ENCODE data around the gene TCN2.
A peak's percentile ranks its signal among the peaks of the same experiment; 100 is the strongest.
"Not testable (repeated sequence)": the region's sequence is repeated elsewhere in the genome, so short reads cannot be mapped to it uniquely, and the experiment has no call there.

Gene TCN2

GRCh38 chr22:30606455-30607299 lies at the start of gene TCN2:
TSS of gene TCN2 (plus strand) at chr22:30607174. CDS start at chr22:30607332, 158 bp downstream.
- TF ChIP-seq CTCF (IDR thresholded peaks at IDR 0.05) = no peak
- peak within 1 kb of the TSS; percentile 75 for H3K4me2 ChIP-seq (ENCODE audit: low read length)
- H3K27ac ChIP-seq = peak within 1 kb of the TSS; percentile 61
- no peaks in the 10 kb centered on the region for H3K79me2 ChIP-seq
- H3K36me3 ChIP-seq (ENCODE audit: control insufficient read depth, insufficient read depth, low read length) = no peaks in the 10 kb centered on the region
- H3K9me3 ChIP-seq (ENCODE audit: control insufficient read depth, low read length) = no peaks in the 10 kb centered on the region
- peaks cover 4% of the 10 kb centered on the region for H3K4me1 ChIP-seq
- H3K4me3 ChIP-seq (ENCODE audit: low read depth, low read length) = peak within 1 kb of the TSS; percentile 41
- H3K27me3 ChIP-seq (ENCODE audit: control insufficient read depth, insufficient read depth, low read length) = no peaks in the 10 kb centered on the region
- H2AFZ ChIP-seq = peak within 1 kb of the TSS; percentile 91
- no peak within 1 kb of the TSS for H3K9ac ChIP-seq

- Histone ChIP-seq H3K9me3 (ENCODE audit: control insufficient read depth, low read length) (no peaks in the 10 kb centered on the region), H3K9ac (no peak overlapping the region), H3K4me2 (ENCODE audit: low read length) (no peak overlapping the region), H3K27ac (no peak overlapping the region), H3K4me1 (no peaks in the 10 kb centered on the region), H3K36me3 (ENCODE audit: control insufficient read depth, insufficient read depth, low read length) (no peaks in the 10 kb centered on the region), H3K27me3 (ENCODE audit: control insufficient read depth, insufficient read depth, low read length) (no peaks in the 10 kb centered on the region), H2AFZ (no peak overlapping the region), H3K4me3 (ENCODE audit: low read depth, low read length) (no peak overlapping the region), H3K79me2 (no peaks in the 10 kb centered on the region)
- TF ChIP-seq CTCF (IDR thresholded peaks at IDR 0.05) = no peak
Observed at GRCh38 chr22:30557243-30557642, 49.7 kb upstream of the TCN2 start.

GRCh38 chr22:30559889-30560288 lies 47.1 kb upstream of the TCN2 start:
- no peak overlapping the region for H3K4me2 ChIP-seq (ENCODE audit: low read length)
- no peaks in the 10 kb centered on the region for H3K9me3 ChIP-seq (ENCODE audit: control insufficient read depth, low read length)
- no peak overlapping the region for H3K27ac ChIP-seq
- H3K27me3 ChIP-seq (ENCODE audit: control insufficient read depth, insufficient read depth, low read length) = no peaks in the 10 kb centered on the region
- H3K4me1 ChIP-seq = no peaks in the 10 kb centered on the region
- H3K9ac ChIP-seq = no peak overlapping the region
- H3K4me3 ChIP-seq (ENCODE audit: low read depth, low read length) = no peak overlapping the region
- no peaks in the 10 kb centered on the region for H3K36me3 ChIP-seq (ENCODE audit: control insufficient read depth, insufficient read depth, low read length)
- H3K79me2 ChIP-seq = no peaks in the 10 kb centered on the region
- TF ChIP-seq CTCF (IDR thresholded peaks at IDR 0.05) = no peak
- H2AFZ ChIP-seq = no peak overlapping the region

- H3K27ac ChIP-seq; H3K36me3 ChIP-seq (ENCODE audit: control insufficient read depth, insufficient read depth, low read length); H2AFZ ChIP-seq; H3K4me2 ChIP-seq (ENCODE audit: low read length); H3K9me3 ChIP-seq (ENCODE audit: control insufficient read depth, low read length); H3K79me2 ChIP-seq; H3K4me1 ChIP-seq; H3K4me3 ChIP-seq (ENCODE audit: low read depth, low read length); H3K9ac ChIP-seq; H3K27me3 ChIP-seq (ENCODE audit: control insufficient read depth, insufficient read depth, low read length): not testable (repeated sequence)
Observed at GRCh38 chr22:30560643-30561202, 46.3 kb upstream of the TCN2 start.

- Histone ChIP-seq H3K9ac (no peak overlapping the region), H3K79me2 (no peaks in the 10 kb centered on the region), H3K4me1 (no peaks in the 10 kb centered on the region), H3K4me3 (ENCODE audit: low read depth, low read length) (no peak overlapping the region), H2AFZ (no peak overlapping the region), H3K9me3 (ENCODE audit: control insufficient read depth, low read length) (no peaks in the 10 kb centered on the region), H3K36me3 (ENCODE audit: control insufficient read depth, insufficient read depth, low read length) (no peaks in the 10 kb centered on the region), H3K27me3 (ENCODE audit: control insufficient read depth, insufficient read depth, low read length) (no peaks in the 10 kb centered on the region), H3K27ac (no peak overlapping the region), H3K4me2 (ENCODE audit: low read length) (no peak overlapping the region)
- TF ChIP-seq CTCF (IDR thresholded peaks at IDR 0.05) = no peak
Observed at GRCh38 chr22:30561402-30562189, 45.4 kb upstream of the TCN2 start.

All from parathyroid adenoma (tissue), 2 donors.